ENCODE results near the gene SLC6A4.
"Not testable (repeated sequence)": the region's sequence is repeated elsewhere in the genome, so short reads cannot be mapped to it uniquely, and the experiment has no call there.

The SLC6A4 gene

DNA sequence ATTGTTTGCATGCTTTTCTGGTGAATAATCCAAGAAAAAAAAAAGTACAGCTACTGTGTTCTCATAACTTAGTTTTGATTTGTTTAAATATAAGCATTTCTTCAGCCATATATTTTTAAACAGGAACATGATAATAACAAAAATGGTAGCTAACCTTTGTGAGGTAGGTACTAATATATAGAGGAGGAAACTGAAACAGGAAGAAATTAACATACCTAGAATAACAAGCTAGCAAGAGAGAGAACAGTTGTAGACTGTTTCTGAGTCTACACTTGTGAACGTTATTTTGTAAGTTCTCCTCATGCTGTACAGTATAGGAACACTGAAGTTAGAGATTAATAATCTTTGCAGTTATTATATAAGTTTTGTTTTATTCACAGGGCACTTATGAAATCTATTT is 69.5 kb downstream of the SLC6A4 start:
- no peak for DNase-seq

DNA sequence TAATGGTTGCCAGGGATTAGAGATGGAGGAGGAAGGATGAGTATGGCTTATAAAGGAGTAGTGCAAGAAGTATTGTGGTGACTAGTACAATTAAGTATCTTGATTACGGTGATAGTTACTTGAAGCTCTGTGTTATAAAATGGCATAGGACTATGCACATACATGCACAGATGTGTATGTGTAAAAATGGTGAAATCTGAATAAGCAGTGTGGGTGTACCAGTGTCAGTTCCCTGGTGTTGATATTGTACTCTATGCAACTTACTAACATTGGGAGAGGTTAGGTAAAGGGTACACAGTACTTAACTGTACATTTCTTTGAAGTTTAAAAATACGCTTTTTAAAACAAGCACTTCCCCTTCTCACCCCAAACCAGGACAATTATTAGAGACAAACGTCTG is 70.3 kb downstream of the SLC6A4 start:
- DNase-seq, result no peak

- no peak for DNase-seq
These were observed 71.0 kb downstream of the SLC6A4 start for GRCh38 chr17:30164531-30164930.

DNA sequence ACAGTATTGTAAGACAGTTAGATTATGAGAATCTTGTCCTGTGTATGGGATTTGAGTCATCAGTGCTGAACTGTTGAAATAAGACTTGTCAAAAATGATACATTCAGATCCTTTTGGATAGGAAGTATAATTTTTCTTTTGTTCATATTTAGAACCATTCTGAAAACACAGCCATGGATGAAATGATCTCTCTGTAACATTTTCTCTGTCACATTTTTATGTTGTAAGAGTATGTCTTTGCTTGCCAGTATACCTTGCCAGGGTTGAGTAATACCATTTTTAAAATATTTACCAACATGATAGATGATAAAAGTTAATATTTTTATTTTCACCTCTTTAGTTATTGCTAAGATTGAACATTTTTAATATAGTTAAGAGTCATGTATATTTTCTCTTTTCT is 73.9 kb downstream of the SLC6A4 start:
- DNase-seq, result no peak

DNA sequence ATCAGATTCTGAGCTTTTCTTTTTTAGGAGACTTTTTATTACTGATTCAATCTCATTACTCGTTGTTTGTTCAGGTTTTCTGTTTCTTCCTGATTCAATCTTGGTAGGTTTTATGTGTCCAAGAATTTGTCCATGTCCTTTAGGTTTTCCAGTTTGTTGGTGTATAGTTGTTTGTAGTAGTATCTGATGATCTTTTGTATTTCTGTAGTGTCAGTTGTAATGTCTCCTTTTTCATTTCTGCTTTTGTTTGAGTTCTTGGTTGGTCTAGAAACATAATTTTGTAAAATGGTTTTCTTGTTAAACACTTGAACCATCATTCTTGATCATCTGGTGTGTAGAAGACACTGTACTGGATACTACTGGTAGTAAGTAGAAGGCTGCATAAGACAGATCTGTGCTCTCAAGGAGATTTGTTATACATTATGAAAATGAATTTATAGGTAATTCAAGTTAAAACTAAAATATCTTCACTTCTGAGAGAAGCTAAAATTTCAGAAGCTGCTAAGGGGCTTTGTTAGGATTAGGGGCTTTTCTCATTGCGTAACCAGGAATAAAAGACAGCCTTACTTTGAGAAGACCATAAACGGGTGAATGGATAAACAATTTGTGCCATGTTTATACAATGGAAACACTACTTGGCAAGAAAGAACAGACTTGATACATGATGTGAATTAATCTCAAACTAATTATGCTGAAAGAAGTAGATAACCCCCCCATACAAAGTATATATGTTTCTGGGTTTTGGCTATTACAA is 74.9 kb downstream of the SLC6A4 start:
- DNase-seq, result no peak

- no peak for DNase-seq
These were observed 76.4 kb downstream of the SLC6A4 start for GRCh38 chr17:30158896-30159625.

DNA sequence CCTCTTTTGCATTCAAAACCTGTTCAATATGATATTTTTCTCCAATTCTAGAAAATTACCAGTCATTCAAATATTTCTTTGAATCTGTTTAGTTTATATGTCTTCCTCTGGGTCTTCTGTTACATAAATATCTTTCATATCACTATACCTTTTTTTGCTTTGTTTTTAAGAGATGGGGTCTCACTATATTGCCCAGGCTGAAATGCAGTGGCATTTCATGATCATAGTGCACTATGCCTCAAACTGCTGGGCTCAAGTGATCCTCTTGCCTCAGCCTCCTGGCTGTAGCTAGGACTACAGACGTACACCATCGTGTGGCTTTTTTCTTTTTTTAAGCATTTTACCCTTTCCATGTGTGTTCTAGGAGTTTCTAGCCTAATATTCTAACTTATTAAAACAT is 80.1 kb downstream of the SLC6A4 start:
- no peak for DNase-seq

GRCh38 chr17:30153463-30153862 is 82.0 kb downstream of the SLC6A4 start:
- DNase-seq, result no peak

DNA sequence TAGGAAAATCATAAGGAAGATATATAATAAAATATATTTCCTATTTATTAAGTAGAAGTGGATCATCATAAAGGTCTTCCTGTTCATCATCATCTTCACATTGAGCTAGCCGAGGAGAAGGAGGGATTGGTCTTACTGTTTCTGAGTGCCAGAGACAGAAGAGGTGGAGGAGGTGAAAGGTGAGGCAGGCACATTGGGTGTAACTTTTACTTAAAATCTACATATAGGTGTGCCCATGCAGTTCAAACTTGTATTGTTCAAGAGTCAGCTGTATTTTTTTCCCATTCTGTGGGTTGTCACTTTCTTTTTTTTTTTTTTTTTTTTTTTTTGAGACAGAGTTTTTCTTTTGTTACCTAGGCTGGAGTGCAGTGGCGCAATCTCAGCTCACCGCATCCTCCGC is 84.0 kb downstream of the SLC6A4 start:
- DNase-seq, result no peak

- no peak for DNase-seq
These were observed 87.1 kb downstream of the SLC6A4 start for GRCh38 chr17:30148376-30148775.

DNA sequence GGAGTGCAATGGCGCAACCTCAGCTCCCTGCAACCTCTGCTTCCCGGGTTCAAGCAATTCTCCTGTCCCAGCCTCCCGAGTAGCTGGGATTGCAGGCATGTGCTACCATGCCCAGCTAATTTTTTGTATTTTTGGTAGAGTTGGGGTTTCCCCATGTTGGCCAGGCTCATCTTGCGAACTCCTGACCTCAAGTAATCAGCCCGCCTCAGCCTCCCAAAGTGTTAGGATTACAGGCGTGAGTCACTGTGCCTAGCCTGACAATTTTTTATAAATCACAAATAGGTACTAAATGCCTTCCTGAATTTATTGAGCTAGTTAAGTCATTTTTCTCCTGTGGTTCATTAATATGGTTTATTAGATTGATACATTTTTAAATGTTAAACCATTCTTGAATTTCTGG is 87.6 kb downstream of the SLC6A4 start:
- not testable (repeated sequence) for DNase-seq
